GM18508 (cell line): Measurements from ENCODE around the gene DIAPH2.
A peak's percentile ranks its signal among the peaks of the same experiment; 100 is the strongest.
"Not testable (repeated sequence)": the region's sequence is repeated elsewhere in the genome, so short reads cannot be mapped to it uniquely, and the experiment has no call there.

ENCODE experiments used
- ATAC-seq: cut with Tn5 transposase; IDR thresholded peaks from one replicate; pipeline ENCODE4 v1.9.1; 2021; ENCODE audit warnings: moderate number of reproducible peaks; ENCODE audit not compliant: insufficient read depth, unreplicated experiment

The DIAPH2 gene

DNA sequence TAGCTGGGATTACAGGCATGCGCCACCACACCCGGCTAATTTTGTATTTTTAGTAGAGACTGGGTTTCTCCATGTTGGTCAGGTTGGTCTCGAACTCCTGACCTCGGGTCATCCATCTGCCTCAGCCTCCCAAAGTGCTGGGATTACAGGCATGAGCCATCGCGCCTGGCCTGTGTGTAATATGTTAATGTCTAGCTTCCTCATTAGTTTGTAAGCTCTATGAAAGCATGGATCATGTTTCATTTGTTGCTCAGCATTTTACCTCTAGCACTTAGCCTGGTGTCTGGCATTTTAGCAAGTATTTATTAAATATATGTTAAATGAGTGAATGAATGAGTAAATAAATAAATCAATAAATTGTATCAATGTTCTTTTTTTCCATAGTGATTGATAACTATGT, 29.8 kb downstream of the DIAPH2 start:
- not testable (repeated sequence) for ATAC-seq

DNA sequence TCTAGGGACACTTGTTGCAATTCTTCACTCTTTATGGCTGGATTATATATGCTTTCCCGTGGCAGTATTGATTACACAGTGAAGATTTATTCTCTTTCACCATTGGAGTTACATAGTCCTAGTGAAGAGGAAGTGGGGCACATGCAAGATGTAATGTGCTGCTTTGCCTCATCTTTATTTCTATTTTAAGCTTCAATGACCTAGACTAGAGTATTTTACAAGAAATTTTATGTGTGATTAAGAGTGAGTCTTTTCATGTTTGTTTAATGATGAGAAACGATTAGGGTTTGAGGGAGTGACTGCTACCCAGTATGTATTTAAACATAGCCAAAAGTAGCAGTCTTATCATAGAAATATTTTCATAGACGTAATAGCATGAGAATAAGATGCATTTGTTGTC, 30.8 kb downstream of the DIAPH2 start:
- no peak for ATAC-seq

DNA sequence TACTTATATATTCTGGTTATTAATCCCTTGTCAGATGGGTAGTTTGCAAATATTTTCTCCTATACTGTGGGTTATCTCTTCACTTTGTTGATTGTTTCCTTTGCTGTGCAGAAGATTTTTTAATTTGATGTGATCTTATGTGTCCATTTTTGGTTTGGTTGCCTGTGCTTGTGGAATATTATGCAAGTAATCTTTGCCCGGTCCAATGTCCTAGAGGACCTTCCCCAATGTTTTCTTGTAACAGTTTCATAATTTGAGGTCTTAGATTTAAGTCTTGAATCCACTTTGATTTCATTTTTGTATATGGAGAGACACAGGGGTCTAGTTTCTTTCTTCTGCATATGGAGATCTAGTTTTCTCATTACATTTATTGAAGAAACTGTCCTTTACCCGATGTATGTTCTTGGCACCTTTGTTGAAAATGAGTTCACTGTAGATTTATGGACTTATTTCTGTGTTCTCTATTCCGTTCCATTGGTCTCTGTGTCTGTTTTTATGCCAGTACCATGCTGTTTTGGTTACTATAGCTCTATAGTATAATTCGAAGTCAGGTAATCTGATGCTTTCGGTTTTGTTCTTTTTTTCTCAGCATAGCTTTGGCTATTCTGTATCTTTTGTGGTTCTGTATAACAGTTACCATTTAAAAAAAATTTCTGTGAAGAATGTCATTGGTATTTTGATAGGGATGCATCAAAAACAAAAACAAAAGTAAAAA, 34.7 kb downstream of the DIAPH2 start:
- no peak for ATAC-seq

DNA sequence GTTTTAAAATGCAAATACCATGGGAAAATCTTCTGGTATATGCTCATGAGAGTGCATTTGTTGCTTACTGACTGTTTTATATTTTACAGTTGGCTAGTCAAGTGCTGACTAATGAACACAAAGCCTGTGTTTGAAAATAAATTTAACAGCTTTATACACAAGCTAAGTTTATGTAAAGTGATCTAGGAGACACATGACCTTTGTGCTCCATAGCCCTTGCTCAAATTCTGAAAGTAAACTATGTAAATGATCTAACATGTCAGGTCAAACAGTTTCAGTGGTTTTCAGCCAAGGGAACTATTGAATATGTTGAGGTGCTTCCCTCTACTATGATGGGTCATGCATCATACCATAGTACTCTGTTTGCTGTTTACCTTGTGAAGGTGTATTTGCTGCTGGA, 36.7 kb downstream of the DIAPH2 start:
- peak; percentile 100 for ATAC-seq

DNA sequence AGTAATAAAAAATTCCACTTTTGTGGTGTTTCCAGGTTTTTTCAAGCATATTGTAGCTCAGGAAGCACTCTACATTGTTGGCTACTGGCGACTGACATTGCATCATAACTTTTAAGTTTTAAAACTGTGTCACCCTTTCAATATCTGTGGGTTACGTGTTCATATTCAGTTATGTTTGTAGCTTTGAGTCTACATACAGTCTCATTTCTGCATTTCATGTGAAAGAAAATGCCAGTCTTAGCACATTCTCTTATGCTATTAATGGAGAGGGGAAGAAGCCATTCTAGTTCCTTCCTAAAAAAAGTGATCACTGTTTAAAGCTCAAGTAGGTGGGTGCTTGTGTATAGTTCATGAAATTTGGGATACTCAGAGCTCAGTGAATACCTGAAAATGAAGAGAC, 38.1 kb downstream of the DIAPH2 start:
- no peak for ATAC-seq

DNA sequence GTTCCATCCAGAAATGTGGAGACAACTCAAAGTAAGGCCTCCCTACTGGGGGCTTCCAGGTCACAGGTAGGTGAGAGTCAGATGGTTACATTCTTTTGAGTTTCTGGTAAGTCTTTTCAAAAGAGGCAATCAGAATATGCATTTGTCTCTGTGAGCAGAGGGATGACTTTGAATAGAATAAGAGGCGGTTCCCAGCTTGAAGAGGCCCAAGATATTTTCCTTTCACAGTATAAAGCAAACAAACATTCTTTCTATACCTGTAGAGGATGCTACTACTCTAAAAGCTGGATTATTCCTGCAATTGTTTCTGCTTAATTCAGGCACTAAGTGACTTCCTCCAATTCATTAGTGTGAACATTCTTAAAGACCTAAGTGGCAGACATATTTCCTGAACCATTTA, 44.4 kb downstream of the DIAPH2 start:
- ATAC-seq = no peak

DNA sequence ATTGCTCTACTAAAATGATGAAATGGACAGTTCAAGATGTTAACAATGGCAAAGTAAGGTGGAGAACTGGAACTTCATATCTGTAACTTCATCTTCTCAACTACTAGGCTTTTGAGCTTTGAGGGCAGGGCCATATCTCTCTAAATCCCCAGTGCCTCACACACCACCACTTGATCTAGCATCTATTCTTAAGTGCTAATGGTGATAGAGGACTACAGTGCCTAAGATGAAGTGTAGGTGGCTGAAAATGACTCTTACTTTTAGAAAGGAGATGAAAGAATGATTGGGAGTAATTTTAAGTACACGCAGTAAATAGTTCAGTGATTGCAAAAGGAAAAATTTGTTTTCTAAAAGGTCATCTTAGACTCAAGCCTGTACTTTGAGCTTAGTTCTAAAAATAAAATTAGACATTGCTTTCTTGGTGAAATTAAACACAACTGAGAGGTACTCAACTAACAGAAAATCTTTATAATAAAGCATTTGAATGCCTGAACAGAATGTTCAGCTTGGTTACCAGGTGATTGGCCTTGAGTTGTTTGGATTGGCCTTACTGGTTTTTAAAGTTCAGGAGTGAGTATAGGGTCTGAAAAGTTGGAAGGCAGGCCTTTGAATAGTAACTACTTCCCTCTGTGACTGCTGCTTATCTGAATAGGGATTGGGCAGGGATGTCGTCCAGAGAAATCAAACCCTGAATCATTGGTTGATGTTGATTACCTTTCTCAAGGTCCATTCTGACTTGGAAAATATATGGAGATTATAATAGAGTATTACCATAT, 45.4 kb downstream of the DIAPH2 start:
- no peak for ATAC-seq

DNA sequence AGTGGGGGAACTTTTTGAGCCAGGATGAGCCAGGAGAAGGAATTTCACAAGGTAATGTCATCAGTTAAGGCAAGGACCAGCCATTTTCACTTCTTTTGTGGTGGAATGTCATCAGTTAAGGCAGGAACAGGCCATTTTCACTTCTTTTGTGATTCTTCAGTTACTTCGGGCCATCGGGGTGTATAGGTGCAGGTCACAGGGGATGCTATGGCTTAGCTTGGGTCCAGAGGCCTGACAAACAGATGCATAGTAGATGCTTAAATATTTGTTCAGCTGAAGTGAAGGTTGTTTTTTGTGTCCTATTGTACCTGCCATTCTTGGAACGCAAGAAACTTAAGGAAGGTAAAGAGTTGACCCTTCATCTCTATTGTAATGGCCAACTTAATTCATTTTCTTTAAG, 46.4 kb downstream of the DIAPH2 start:
- not testable (repeated sequence) for ATAC-seq

DNA sequence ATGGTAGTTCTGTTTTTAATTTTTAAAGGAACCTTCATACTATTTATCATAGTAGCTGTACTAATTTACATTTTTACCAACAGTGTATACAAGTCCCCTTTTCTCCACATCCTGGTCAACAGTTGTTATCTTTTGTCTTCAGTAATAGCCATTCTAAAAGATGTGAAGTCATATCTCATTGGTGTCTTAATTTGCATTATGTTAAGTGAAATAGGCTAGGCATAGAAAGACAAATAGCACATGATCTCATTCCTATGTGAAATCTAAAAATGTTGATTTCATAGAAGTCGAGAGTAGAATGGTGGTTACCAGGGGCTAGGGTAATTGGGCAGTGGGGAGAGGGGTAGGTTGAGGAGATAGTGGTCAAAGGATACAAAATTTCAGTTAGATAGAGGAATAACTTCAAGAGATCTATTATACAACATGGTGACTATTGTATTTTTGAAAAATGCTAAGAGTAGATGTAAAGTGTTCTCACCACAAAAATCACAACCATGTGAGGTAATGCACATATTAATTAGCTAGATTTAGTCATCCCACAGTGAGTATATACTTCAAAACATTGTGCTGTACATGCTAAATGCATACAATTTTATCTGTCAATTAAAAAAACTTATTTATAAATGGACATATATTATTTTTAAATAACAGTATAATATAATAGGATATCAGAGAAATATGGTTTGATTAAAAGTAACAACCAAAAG, 58.9 kb downstream of the DIAPH2 start:
- ATAC-seq = no peak

DNA sequence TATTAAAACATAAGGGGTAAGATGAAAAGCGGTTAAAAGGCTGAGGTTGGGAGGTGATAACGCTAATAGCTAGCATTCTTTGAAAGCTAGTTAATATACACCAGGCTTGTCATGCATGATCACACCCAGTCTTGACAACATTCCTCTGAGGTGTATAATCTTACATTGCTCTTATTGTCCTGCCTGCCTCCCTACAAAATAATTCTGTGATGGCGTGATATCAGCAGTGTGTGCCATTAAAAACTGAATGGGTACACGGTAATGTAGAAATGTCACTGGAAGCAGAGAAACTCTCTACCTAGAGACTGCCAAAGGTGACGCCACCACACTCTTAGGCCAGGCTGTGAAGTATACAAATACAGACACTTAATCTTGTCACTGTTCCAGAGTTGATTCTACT, 68.1 kb downstream of the DIAPH2 start:
- ATAC-seq = no peak

DNA sequence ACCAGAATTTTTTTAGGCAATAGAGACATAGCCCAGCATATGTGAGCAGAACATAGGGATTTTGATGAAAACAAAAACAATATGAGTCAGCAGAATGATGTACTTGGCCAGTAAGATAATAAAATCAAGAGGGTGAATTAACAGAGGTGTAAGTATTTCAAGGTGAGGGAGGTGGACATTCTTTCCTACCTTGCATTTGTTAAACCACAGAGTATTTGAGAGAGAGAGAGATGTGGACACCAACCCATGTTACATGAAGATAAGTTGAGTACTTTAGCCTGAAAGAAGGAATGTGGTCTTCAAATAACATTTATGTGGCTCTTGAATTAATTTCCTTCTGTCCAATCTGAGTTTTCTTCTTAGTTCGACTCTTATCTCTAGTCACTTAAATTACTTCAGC, 68.6 kb downstream of the DIAPH2 start:
- ATAC-seq = no peak

DNA sequence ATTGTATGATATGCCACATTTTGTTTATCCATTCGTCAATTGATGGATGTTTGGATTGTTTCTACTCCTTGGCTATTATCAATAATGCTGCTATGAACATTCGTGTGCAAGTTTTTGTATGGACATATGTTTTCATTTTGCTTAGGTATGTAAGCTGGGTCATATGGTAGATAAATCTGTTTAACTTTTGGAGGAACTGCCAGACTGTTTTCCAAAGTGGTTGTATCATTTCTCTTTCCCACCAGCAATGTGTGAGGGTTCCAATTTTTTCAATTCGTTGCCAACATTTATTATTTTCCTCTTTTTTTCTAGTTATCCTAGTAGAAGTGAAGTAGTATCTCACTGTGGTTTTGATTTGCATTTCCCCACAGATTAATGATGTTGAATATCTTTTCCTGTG, 71.8 kb downstream of the DIAPH2 start:
- no peak for ATAC-seq

DNA sequence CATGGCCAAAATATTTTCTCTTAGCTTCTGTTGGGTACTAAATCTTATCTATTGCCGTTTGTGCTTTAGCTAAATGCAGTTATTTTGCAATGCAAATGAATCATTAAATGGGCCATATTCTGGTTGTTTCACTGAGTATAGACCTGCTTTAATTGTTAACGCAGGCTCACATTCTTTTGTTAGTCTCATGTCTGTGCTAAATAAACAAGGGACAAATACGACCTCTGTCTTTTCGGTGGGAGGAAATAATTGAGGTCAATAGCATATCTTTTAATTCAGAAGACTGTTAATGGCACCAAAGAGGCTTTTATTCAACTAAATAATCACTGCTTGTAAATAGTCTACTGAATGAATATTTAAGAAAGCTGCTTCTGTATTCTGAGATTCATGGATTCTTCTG, 76.9 kb downstream of the DIAPH2 start:
- no peak for ATAC-seq

DNA sequence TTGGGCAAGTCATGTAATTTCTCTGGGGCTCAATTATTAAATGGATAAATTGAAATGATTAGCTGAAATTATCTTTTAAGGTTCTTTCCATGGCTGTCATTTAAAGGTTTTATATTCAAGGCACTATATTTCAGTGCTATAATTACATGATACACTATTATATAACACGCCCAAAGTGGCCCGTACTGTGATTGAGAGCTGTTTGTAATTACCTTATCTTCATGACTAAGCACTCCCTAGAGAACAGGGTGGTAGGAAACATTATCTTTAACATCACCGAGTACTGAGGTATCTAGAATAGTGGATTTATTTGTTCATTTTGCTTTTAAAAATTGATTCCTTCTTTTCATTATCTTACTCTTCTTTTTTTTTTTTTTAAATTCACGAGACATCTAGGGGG, 79.0 kb downstream of the DIAPH2 start:
- ATAC-seq = no peak

DNA sequence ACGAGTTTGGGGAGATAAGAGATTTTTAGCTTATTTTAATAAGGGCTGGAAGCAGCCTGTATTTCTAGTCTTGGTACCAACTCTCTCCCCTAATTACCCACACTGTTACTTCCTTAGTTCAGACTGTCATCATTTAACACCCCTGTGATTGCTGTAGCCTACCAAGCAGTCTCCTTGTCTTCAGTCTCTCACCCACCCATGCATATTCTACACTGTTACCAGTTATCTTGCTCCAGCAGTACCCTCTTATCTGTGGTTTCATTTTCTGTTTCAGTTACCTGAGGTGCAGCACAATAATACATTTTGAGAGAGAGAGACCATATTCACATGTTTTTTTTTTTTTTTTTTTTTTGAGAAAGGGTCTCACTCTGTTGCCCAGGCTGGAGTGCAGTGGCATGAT, 80.2 kb downstream of the DIAPH2 start:
- ATAC-seq = no peak

DNA sequence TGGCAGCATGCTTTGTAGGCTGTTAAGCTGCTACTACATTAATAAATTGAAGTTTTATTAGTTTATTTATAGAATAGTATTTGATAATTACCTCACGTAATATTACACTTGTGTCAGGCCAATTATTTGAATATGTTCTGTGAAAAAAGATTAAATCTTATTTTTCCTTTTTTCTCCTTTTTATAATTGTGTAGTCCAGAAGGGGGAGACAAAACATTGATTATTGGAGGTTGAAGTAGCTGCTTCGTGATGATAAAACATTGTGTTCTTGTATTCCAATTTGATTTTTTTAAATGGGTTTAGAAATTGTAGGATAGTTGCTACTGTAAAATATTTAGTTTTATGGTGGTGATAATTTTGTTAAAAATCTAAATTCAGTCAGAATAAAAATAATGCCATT, 85.7 kb downstream of the DIAPH2 start:
- ATAC-seq = no peak

DNA sequence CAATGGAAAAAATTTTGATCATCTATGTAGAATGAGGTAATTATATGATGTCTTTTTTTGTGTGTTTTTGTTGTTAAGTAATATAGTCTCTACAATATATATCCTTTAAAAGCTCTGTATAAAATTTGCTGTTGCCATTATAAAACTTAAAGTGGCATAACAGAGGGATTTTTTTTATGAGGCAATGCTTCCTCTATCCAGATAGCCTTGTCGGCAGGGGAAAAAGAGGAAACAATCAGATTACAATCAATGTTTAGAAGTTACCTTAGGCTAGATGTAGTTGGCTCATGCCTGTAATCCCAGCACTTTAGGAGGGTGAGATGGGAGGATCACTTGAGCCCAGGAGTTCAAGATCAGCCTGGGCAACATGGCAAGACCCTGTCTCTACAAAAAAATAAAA, 86.8 kb downstream of the DIAPH2 start:
- ATAC-seq = no peak

DNA sequence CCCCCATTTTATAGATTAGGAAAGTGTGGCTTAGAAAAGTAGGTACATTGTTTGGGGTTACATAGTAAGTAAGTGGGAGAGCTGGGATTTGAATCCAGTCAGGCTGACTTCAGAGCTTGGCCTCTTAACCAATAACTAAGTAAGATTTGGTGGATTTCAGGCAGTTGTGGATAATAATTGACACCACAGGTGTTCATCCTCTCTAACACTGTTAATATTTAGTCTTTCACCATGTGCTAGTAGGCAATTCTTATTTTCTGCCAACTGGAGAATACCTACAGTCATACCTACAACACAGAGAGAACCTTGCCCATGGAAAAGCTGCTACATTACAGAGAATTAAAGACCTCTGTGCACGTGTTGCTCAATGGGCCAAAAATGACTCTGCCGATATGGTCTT, 89.5 kb downstream of the DIAPH2 start:
- no peak for ATAC-seq

DNA sequence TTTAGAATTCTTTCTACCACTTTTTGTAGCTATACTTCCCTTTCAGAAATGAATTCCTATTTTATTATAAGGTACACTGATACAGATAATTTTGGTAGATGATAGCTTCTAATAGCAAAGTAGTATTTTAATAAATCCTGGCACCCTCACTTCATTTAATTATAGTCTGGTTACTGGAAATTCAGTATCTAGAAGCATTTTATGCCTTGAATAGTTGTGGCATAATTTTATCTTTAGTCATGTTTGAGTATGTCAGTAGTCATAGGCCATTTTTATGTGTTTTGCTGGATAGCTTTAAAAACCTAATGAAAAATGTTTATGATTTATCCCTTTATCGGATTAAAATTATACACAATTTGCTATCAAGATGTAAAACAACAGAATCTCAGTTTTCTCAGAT, 92.3 kb downstream of the DIAPH2 start:
- no peak for ATAC-seq

DNA sequence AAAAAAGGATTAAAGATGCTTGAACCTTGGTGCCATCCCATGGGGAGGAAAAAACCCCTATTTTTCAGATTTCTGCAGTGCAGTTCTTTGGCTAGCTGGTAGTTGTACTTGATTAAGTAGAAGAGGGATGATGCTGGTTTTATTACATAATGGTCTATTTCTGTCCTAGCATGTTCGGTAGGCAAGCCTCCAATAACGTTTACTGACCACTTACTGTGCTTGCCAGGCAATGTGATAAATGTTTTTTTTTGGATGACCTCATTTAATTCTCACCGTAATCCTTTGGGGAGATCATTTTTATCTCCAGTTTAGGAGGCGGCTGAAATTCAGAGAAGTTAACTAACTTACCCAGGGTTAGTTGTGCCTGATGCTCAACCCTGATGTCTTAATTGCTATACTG, 106.9 kb downstream of the DIAPH2 start:
- no peak for ATAC-seq

DNA sequence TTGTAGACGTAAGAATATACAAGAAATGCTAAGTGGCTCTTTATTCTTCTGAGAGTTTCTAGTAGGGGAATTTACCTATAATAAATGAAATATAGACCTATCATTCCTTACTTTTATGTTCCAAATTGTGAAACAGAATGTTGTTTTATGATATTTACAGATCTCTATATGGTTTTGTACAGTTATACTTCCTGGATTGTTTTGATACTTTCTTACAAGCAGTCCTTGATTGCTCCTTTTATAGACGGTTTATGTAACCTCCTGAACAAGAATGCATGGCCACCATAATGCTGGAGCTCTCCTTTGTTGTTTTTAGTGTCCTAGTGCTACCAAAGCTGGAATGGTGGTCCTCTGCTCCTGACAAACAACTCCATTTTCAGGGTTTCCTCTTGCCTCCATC, 107.4 kb downstream of the DIAPH2 start:
- ATAC-seq = no peak
